ENCODE data around the gene AMPD3. TPM values are rescaled to one million over a fixed set of nuclear protein-coding genes. Genes with fewer than 3 reads are reported as not detected.

AMPD3 gene
- total RNA-seq, 4 donors from 2014 or later: 104 to 185 (median 112) TPM

GRCh38 chr11:10418259-10418949 is 36.7 kb upstream of the AMPD3 start:
- ATAC-seq (no peak), DNase-seq (no peak)
- in situ Hi-C loops (cut with MboI; ENCODE audit: low sequenced_read_pairs in 4 of 4): loop anchor here in 1 of 4 donors (5.0 kb wide), 1 partner anchor 39 kb away; the partner anchor contains the start of gene AMPD3
- Histone ChIP-seq H3K9me3 (no peaks in the 10 kb centered on the region), H3K36me3 (no peaks in the 10 kb centered on the region), H3K27ac (no peak overlapping the region), H3K4me3 (no peak overlapping the region), H3K4me1 (peaks cover 7% of the 10 kb centered on the region in 2 donors), H3K27me3 (no peaks in the 10 kb centered on the region)
- intact Hi-C loops (cut with DNase I; ENCODE audit: low total_unique reads): no loop called here
- TF ChIP-seq CTCF (IDR thresholded peaks at IDR 0.05 in 4 of 5, conservative IDR thresholded peaks at IDR 0.05 in 1 of 5) (no peak), POLR2A (IDR thresholded peaks at IDR 0.05) (no peak)

- H3K36me3 ChIP-seq: no peaks in the 10 kb centered on the region
- no peaks in the 10 kb centered on the region for H3K27me3 ChIP-seq
- in situ Hi-C loops (cut with MboI; ENCODE audit: low sequenced_read_pairs in 4 of 4) (loop anchor here in 1 of 4 donors (5.0 kb wide), 1 partner anchor 38 kb away; the partner anchor contains the start of gene AMPD3), intact Hi-C loops (cut with DNase I; ENCODE audit: low total_unique reads) (no loop called here)
- ATAC-seq (no peak), DNase-seq (no peak)
- H3K9me3 ChIP-seq: no peaks in the 10 kb centered on the region
- peaks cover 7% of the 10 kb centered on the region in 2 donors for H3K4me1 ChIP-seq
- H3K27ac ChIP-seq: no peak overlapping the region
- no peak overlapping the region for H3K4me3 ChIP-seq
- TF ChIP-seq POLR2A (IDR thresholded peaks at IDR 0.05): no peak
- no peak for TF ChIP-seq CTCF (IDR thresholded peaks at IDR 0.05 in 4 of 5, conservative IDR thresholded peaks at IDR 0.05 in 1 of 5)
Observed at GRCh38 chr11:10418950-10419310, 36.1 kb upstream of the AMPD3 start.

- H3K36me3 ChIP-seq: no peaks in the 10 kb centered on the region
- no peaks in the 10 kb centered on the region for H3K27me3 ChIP-seq
- ATAC-seq: no peak
- in situ Hi-C loops (cut with MboI; ENCODE audit: low sequenced_read_pairs in 4 of 4) (no loop called here), intact Hi-C loops (cut with DNase I; ENCODE audit: low total_unique reads) (no loop called here)
- H3K4me1 ChIP-seq: no peaks in the 10 kb centered on the region
- H3K9me3 ChIP-seq: no peaks in the 10 kb centered on the region
- no peak overlapping the region for H3K4me3 ChIP-seq
- TF ChIP-seq CTCF (IDR thresholded peaks at IDR 0.05 in 4 of 5, conservative IDR thresholded peaks at IDR 0.05 in 1 of 5) (no peak), POLR2A (IDR thresholded peaks at IDR 0.05) (no peak)
- no peak for DNase-seq
- no peak overlapping the region for H3K27ac ChIP-seq
Observed at GRCh38 chr11:10426475-10426874, 28.6 kb upstream of the AMPD3 start.

GRCh38 chr11:10428453-10428852 is 26.6 kb upstream of the AMPD3 start:
- intact Hi-C loops (cut with DNase I; ENCODE audit: low total_unique reads) (no loop called here), in situ Hi-C loops (cut with MboI; ENCODE audit: low sequenced_read_pairs in 4 of 4) (no loop called here)
- TF ChIP-seq POLR2A (IDR thresholded peaks at IDR 0.05) (no peak), CTCF (IDR thresholded peaks at IDR 0.05 in 4 of 5, conservative IDR thresholded peaks at IDR 0.05 in 1 of 5) (no peak)
- H3K27ac ChIP-seq: no peak overlapping the region
- no peak overlapping the region for H3K4me3 ChIP-seq
- H3K4me1 ChIP-seq: no peaks in the 10 kb centered on the region
- H3K9me3 ChIP-seq: no peaks in the 10 kb centered on the region
- H3K36me3 ChIP-seq: no peaks in the 10 kb centered on the region
- H3K27me3 ChIP-seq: no peaks in the 10 kb centered on the region
- DNase-seq (no peak), ATAC-seq (no peak)

GRCh38 chr11:10429526-10429925 is 25.5 kb upstream of the AMPD3 start:
- H3K9me3 ChIP-seq: no peaks in the 10 kb centered on the region
- DNase-seq (no peak), ATAC-seq (no peak)
- no peaks in the 10 kb centered on the region for H3K4me1 ChIP-seq
- no peaks in the 10 kb centered on the region for H3K27me3 ChIP-seq
- in situ Hi-C loops (cut with MboI; ENCODE audit: low sequenced_read_pairs in 4 of 4): no loop called here
- H3K27ac ChIP-seq: no peak overlapping the region
- H3K4me3 ChIP-seq: no peak overlapping the region
- intact Hi-C loops (cut with DNase I; ENCODE audit: low total_unique reads): no loop called here
- no peak for TF ChIP-seq POLR2A (IDR thresholded peaks at IDR 0.05)
- no peak for TF ChIP-seq CTCF (IDR thresholded peaks at IDR 0.05 in 4 of 5, conservative IDR thresholded peaks at IDR 0.05 in 1 of 5)
- no peaks in the 10 kb centered on the region for H3K36me3 ChIP-seq
